HepG2 (cell line): ENCODE results near the gene VWA1. TPM values are rescaled to one million over a fixed set of nuclear protein-coding genes. Genes with fewer than 3 reads are reported as not detected.

Experiments
- ATAC-seq: fragments of 200-7000 bp; cut with Tn5 transposase; 3 replicates; pipeline ENCODE4 v1.9.1; 2020; ENCODE audit warnings: mild to moderate bottlenecking, moderate library complexity
- BruUV-seq: library from RNA; stranded (reverse); fragments of 400-500 nt; replicated peaks from 2 replicates; lab custom pipeline; 2021; lab: Mats Ljungman, UMichigan
- CTCF ChIA-PET: fragments of 300-600 bp; formaldehyde crosslinking; extraction: SDS; loops from one replicate; lab custom pipeline; 2021; ENCODE audit warnings: low total read pairs, inconsistent platforms, low intra/inter-chr PET ratio; lab: Yijun Ruan, JAX
- POLR2A ChIA-PET: fragments of 350-600 bp; sonication (Branson Sonifier 250); formaldehyde crosslinking; loops from one replicate; lab custom pipeline; 2020; ENCODE audit warnings: antibody characterized with exemption, inconsistent platforms; lab: Yijun Ruan, JAX
- DNase-seq: peaks from one replicate; pipeline ENCODE4 v3.0.0-alpha.2; 2015; ENCODE audit warnings: low spot score
- FAIRE-seq: peaks from 3 replicates; lab custom pipeline; 2011; peaks lifted over from hg19 to GRCh38; lab: Jason Lieb, UNC
- H2AFZ ChIP-seq: one replicate; pipeline ENCODE4 v1.6.1; 2011; ENCODE audit warnings: low read length, inconsistent platforms
- H3K27ac ChIP-seq: fragments of 300-600 bp; 3 replicates; pipeline ENCODE4 v1.8.0; 2011; ENCODE audit warnings: mixed run types, mild to moderate bottlenecking, mixed read lengths, low read length, inconsistent platforms; ENCODE audit not compliant: insufficient read depth; ENCODE audit errors: extremely low read length
- H3K27me3 ChIP-seq, 2 experiments: fragments of 200-600 bp in 1 of 2; 2 replicates in 1 of 2; 3 replicates in 1 of 2; pipeline versions ENCODE4 v1.6.0 to v1.8.0; 2011; ENCODE audit warnings: low read length in 2 of 2, mild to moderate bottlenecking in 2 of 2, moderate library complexity in 2 of 2, inconsistent platforms in 1 of 2; ENCODE audit not compliant: insufficient read depth in 2 of 2, control insufficient read depth in 1 of 2
- H3K36me3 ChIP-seq, 2 experiments: fragments of 200-600 bp in 1 of 2; replicated peaks in 1 of 2; 2 replicates in 1 of 2; 3 replicates in 1 of 2; pipeline versions ENCODE4 v1.5.1 to v1.8.0; 2011; ENCODE audit warnings: low read length in 2 of 2, inconsistent platforms in 1 of 2; ENCODE audit not compliant: insufficient read depth in 2 of 2, control insufficient read depth in 1 of 2
- H3K4me1 ChIP-seq: 2 replicates; pipeline ENCODE4 v1.5.1; 2012; ENCODE audit warnings: low read length, inconsistent platforms; ENCODE audit not compliant: insufficient read depth
- H3K4me2 ChIP-seq: 2 replicates; pipeline ENCODE4 v1.6.0; 2011; ENCODE audit warnings: low read depth, low read length, inconsistent platforms
- H3K4me3 ChIP-seq, 3 experiments: fragments of 200-600 bp in 1 of 3; sonication (generic), shearing (Covaris generic) in 1 of 3; replicated peaks in 1 of 3; 2 replicates each; pipeline ENCODE4 v1.5.1; 2011 to 2016; ENCODE audit warnings: low read length in 3 of 3, inconsistent platforms in 2 of 3, low read depth in 2 of 3, mild to moderate bottlenecking in 2 of 3, control low read depth in 1 of 3, mixed read lengths in 1 of 3; ENCODE audit not compliant: insufficient read depth in 1 of 3
- H3K79me2 ChIP-seq: one replicate; pipeline ENCODE4 v1.6.1; 2011; ENCODE audit warnings: low read length, inconsistent platforms; ENCODE audit not compliant: insufficient read depth
- H3K9ac ChIP-seq: 2 replicates; pipeline ENCODE4 v1.6.0; 2011; ENCODE audit warnings: mild to moderate bottlenecking, low read depth, low read length, inconsistent platforms; ENCODE audit not compliant: insufficient read depth
- H3K9me3 ChIP-seq: 2 replicates; pipeline ENCODE4 v1.5.1; 2012; ENCODE audit warnings: mild to moderate bottlenecking, low read length
- H4K20me1 ChIP-seq: 2 replicates; pipeline ENCODE4 v1.6.0; 2011; ENCODE audit warnings: inconsistent platforms, mild to moderate bottlenecking, low read length, moderate library complexity; ENCODE audit not compliant: insufficient read depth
- AGO1 ChIP-seq: fragments of 200-400 bp; formaldehyde crosslinking; IDR thresholded peaks from 2 replicates; pipeline ENCODE4 v1.6.1; 2017; ENCODE audit warnings: mild to moderate bottlenecking, low read depth, low read length, moderate library complexity; ENCODE audit not compliant: poor library complexity, severe bottlenecking
- ATF7 ChIP-seq, 2 experiments: fragments of 450-650 bp in 1 of 2; sonication (generic) in 1 of 2; formaldehyde crosslinking in 1 of 2; IDR thresholded peaks; 2 replicates each; pipeline versions ENCODE4 v1.4.0 to v1.6.1; 2016 to 2020; ENCODE audit warnings: antibody characterized with exemption in 1 of 2, mild to moderate bottlenecking in 1 of 2, missing genetic modification reagents in 1 of 2
- FOSL1 ChIP-seq: sonication (generic); formaldehyde crosslinking; IDR thresholded peaks from 2 replicates; pipeline ENCODE4 v1.9.0; 2021; ENCODE audit warnings: missing genetic modification reagents, borderline replicate concordance
- GATA4 ChIP-seq: sonication (generic); IDR thresholded peaks from 2 replicates; pipeline ENCODE4 v1.6.1; 2016; ENCODE audit warnings: antibody characterized with exemption, low read depth, borderline replicate concordance
- JUND ChIP-seq: sonication (generic); formaldehyde crosslinking; IDR thresholded peaks from 2 replicates; pipeline ENCODE4 v1.8.0; 2022; ENCODE audit warnings: mild to moderate bottlenecking, missing genetic modification reagents
- KDM2A ChIP-seq: sonication (generic); formaldehyde crosslinking; IDR thresholded peaks from 2 replicates; pipeline ENCODE4 v1.4.0; 2020; ENCODE audit warnings: low read depth, missing genetic modification reagents, borderline replicate concordance
- KDM6A ChIP-seq: IDR thresholded peaks from 2 replicates; pipeline ENCODE4 v1.6.1; 2016; ENCODE audit warnings: low read depth
- MAZ ChIP-seq, 2 experiments: sonication (generic) in 1 of 2; formaldehyde crosslinking in 1 of 2; IDR thresholded peaks; 2 replicates each; pipeline versions ENCODE4 v1.5.0 to v1.6.1; 2012 to 2020; ENCODE audit warnings: low read depth in 2 of 2, mild to moderate bottlenecking in 2 of 2, borderline replicate concordance in 1 of 2, improper control_type of control experiment in 1 of 2, low read length in 1 of 2, missing genetic modification reagents in 1 of 2, moderate library complexity in 1 of 2
- NR2F2 ChIP-seq: IDR thresholded peaks from 2 replicates; pipeline ENCODE4 v1.6.1; 2012; ENCODE audit warnings: low read depth, inconsistent platforms, borderline replicate concordance
- ONECUT2 ChIP-seq: sonication (generic); formaldehyde crosslinking; IDR thresholded peaks from 2 replicates; pipeline ENCODE4 v1.4.0; 2020; ENCODE audit warnings: missing genetic modification reagents
- POLR2G ChIP-seq: fragments of 200-400 bp; formaldehyde crosslinking; IDR thresholded peaks from 2 replicates; pipeline ENCODE4 v1.6.1; 2018; ENCODE audit warnings: mild to moderate bottlenecking, low read depth, low read length, moderate library complexity
- RXRB ChIP-seq: IDR thresholded peaks from 2 replicates; pipeline ENCODE4 v1.6.1; 2016; ENCODE audit warnings: borderline replicate concordance, missing genetic modification reagents, missing compliant biosample characterization
- SRSF1 ChIP-seq: fragments of 200-400 bp; formaldehyde crosslinking; optimal IDR thresholded peaks from 2 replicates; pipeline ENCODE3; 2017; ENCODE audit warnings: mild to moderate bottlenecking, low read depth, low read length, moderate library complexity
- TOE1 ChIP-seq: sonication (generic); formaldehyde crosslinking; IDR thresholded peaks from 2 replicates; pipeline ENCODE4 v1.4.0; 2020; ENCODE audit warnings: mild to moderate bottlenecking, missing genetic modification reagents
- ZBTB20 ChIP-seq: sonication (generic); formaldehyde crosslinking; IDR thresholded peaks from 2 replicates; pipeline ENCODE4 v1.8.1; 2023; ENCODE audit warnings: missing genetic modification reagents, low read depth, mild to moderate bottlenecking, borderline replicate concordance
- ZNF121 ChIP-seq: sonication (generic); formaldehyde crosslinking; IDR thresholded peaks from 2 replicates; pipeline ENCODE4 v1.5.0; 2020; ENCODE audit warnings: mild to moderate bottlenecking, missing genetic modification reagents
- ZNF343 ChIP-seq: sonication (generic); formaldehyde crosslinking; IDR thresholded peaks from 2 replicates; pipeline ENCODE4 v1.4.0; 2020; ENCODE audit warnings: mild to moderate bottlenecking, missing genetic modification reagents
- ZNF749 ChIP-seq: sonication (generic); formaldehyde crosslinking; IDR thresholded peaks from 2 replicates; pipeline ENCODE4 v1.8.0; 2022; ENCODE audit warnings: mild to moderate bottlenecking, missing genetic modification reagents, moderate library complexity, borderline replicate concordance
- WGBS: methylation state at CpG from one replicate; pipeline ENCODE4 v1.1.6; 2017; ENCODE audit warnings: low lambda C conversion rate; 5-methylcytosine and 5-hydroxymethylcytosine counted together
- in situ Hi-C: cut with HindIII; loops from 2 replicates; pipeline ENCODE4 v1.10.0; 2017; ENCODE audit warnings: low pct_unique_long_range_greater_than_20kb; ENCODE audit not compliant: extremely low pct_ligation_motif_present
- intact Hi-C: fragments of 100-400 bp; cut with micrococcal nuclease; formaldehyde crosslinking; loops from one replicate; pipeline ENCODE4 v1.10.0; 2022; ENCODE audit not compliant: unreplicated experiment
- polyA plus RNA-seq, 8 experiments: library from polyadenylated mRNA; depleted of rRNA in 3 of 8; stranded (reverse) in 7 of 8; unstranded in 1 of 8; fragments of >200 nt; fragmentation: Illumina TruSeq in 4 of 8; extraction: Trizol in 4 of 8; gene quantifications; 2 replicates each; pipeline versions ENCODE4 v1.2.1 to v1.2.3, GENCODE V29; 2011 to 2016; ENCODE audit warnings: low read depth in 4 of 8, missing spikeins in 1 of 8, mixed read lengths in 1 of 8; ENCODE audit not compliant: insufficient read depth in 1 of 8
- total RNA-seq, 5 experiments: library from RNA; depleted of rRNA; stranded (reverse); fragments of >200 nt; fragmentation: Illumina TruSeq; extraction: Trizol; gene quantifications; 2 replicates each; pipeline ENCODE4 v1.2.3, GENCODE V29; 2016; ENCODE audit warnings: low read depth in 1 of 5
- TF ChIP-seq, protein P1 (sequence below): sonication (generic); formaldehyde crosslinking; IDR thresholded peaks from 2 replicates; pipeline ENCODE4 v1.9.0; 2021; ENCODE audit warnings: missing genetic modification reagents, borderline replicate concordance
- TF ChIP-seq, protein P2 (sequence below): sonication (generic); formaldehyde crosslinking; IDR thresholded peaks from 2 replicates; pipeline ENCODE4 v1.5.0; 2020; ENCODE audit warnings: mild to moderate bottlenecking, missing genetic modification reagents

VWA1 gene
- total and polyA plus RNA-seq, 2 of the 13 experiments (the other 11 are each of a cell fraction or from before 2014, with no cell fraction given) = 40.9 to 57.5 TPM

DNA sequence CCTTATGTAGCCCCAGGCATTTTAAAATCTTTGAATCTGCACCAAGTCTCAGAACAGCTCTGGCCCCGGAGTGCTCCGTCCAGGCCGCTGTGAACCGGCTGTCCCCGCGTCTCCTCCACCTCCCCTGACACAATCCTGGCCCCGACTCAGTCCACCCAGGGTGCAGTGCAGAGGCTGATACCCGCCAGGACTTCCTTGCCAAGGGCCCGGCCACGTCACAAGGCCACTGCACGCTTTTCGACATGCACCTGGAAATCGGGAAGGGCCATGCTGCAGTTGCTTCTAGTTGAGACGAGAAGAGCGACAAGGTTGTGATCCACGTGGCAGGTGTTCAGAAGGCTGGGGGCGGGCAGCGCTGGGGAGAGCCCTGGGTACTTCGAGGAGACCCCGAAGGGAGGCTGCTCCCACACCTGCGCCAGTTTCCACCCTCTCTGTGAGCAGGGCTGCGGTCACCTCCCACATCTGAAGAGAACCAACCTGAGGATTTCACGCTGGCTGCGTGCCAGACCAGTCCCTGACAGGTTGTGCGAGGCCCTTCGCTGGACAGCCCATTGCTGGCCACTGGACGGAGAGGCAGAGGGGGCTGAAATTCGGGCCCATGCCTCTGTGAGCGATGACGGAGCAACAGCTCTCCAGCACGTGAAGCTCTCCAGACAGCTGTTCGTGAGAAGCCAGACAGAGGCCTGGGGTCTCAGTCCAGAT is 6.7 kb downstream of the VWA1 start:
- POLR2A ChIA-PET = interaction anchor here (1.6 to 5.4 kb wide), 6 partner anchors 11 to 43 kb away, joined by 4 to 76 read pairs (median 8); partner anchors contain the start of genes ANKRD65 and CCNL2
- no peaks in the 10 kb centered on the region for H3K9me3 ChIP-seq
- TSS peak; percentile 31 for BruUV-seq
- peaks cover 46% of the 10 kb centered on the region for H3K4me1 ChIP-seq
- H3K27ac ChIP-seq = no peak overlapping the region
- no peak for FAIRE-seq
- peak overlapping the region; percentile 75 for H3K4me2 ChIP-seq
- WGBS = 74% methylated on average over 22 of the region's 32 CpGs
- no peak for DNase-seq
- H3K9ac ChIP-seq = no peak overlapping the region; the same call in 1 of the 2 replicates
- CTCF ChIA-PET = interaction anchor here (1.0 kb wide), 1 partner anchor 24 kb away, joined by 3 read pairs; no protein-coding TSS in a partner anchor
- intact Hi-C loops (loop anchor here (5.0 kb wide), 1 partner anchor 35 kb away; the partner anchor contains the start of gene MRPL20), in situ Hi-C loops (no loop called here)
- no peaks in the 10 kb centered on the region for H4K20me1 ChIP-seq
- no peak overlapping the region for H2AFZ ChIP-seq
- H3K79me2 ChIP-seq = peaks cover 8% of the 10 kb centered on the region
- H3K4me3 ChIP-seq = no peak overlapping the region
- ATAC-seq = no peak
- H3K27me3 ChIP-seq = no peaks in the 10 kb centered on the region
- H3K36me3 ChIP-seq = peaks cover 0 to 2% of the 10 kb centered on the region in 2 experiments; a peak in 1 of 5 replicates
- no peak for TF ChIP-seq NR2F2
- no peak for TF ChIP-seq ZBTB20 (CRISPR knock-in tag)
- no peak for TF ChIP-seq ZNF121 (CRISPR knock-in tag)
- TF ChIP-seq TOE1 (CRISPR knock-in tag) = no peak
- no peak for TF ChIP-seq ATF7 (IDR thresholded peaks at IDR 0.05)
- no peak for TF ChIP-seq ATF7 (CRISPR knock-in tag; IDR thresholded peaks at IDR 0.05)
- TF ChIP-seq AGO1 = peak; percentile 95
- TF ChIP-seq JUND (CRISPR knock-in tag) = no peak
- TF ChIP-seq RXRB (CRISPR knock-in tag) = no peak
- TF ChIP-seq, protein P1, sequence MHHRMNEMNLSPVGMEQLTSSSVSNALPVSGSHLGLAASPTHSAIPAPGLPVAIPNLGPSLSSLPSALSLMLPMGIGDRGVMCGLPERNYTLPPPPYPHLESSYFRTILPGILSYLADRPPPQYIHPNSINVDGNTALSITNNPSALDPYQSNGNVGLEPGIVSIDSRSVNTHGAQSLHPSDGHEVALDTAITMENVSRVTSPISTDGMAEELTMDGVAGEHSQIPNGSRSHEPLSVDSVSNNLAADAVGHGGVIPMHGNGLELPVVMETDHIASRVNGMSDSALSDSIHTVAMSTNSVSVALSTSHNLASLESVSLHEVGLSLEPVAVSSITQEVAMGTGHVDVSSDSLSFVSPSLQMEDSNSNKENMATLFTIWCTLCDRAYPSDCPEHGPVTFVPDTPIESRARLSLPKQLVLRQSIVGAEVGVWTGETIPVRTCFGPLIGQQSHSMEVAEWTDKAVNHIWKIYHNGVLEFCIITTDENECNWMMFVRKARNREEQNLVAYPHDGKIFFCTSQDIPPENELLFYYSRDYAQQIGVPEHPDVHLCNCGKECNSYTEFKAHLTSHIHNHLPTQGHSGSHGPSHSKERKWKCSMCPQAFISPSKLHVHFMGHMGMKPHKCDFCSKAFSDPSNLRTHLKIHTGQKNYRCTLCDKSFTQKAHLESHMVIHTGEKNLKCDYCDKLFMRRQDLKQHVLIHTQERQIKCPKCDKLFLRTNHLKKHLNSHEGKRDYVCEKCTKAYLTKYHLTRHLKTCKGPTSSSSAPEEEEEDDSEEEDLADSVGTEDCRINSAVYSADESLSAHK (CRISPR knock-in tag) = no peak
- no peak for TF ChIP-seq MAZ (IDR thresholded peaks at IDR 0.05; ENCODE audit: borderline replicate concordance, low read depth, low read length)
- TF ChIP-seq MAZ (CRISPR knock-in tag; IDR thresholded peaks at IDR 0.05; ENCODE audit: low read depth) = no peak
- TF ChIP-seq GATA4 = no peak
- TF ChIP-seq ZNF749 (CRISPR knock-in tag) = no peak
- TF ChIP-seq, protein P2, sequence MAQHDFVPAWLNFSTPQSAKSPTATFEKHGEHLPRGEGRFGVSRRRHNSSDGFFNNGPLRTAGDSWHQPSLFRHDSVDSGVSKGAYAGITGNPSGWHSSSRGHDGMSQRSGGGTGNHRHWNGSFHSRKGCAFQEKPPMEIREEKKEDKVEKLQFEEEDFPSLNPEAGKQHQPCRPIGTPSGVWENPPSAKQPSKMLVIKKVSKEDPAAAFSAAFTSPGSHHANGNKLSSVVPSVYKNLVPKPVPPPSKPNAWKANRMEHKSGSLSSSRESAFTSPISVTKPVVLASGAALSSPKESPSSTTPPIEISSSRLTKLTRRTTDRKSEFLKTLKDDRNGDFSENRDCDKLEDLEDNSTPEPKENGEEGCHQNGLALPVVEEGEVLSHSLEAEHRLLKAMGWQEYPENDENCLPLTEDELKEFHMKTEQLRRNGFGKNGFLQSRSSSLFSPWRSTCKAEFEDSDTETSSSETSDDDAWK (CRISPR knock-in tag) = no peak
- no peak for TF ChIP-seq ONECUT2
- no peak for TF ChIP-seq FOSL1 (CRISPR knock-in tag)
- TF ChIP-seq KDM2A (CRISPR knock-in tag) = no peak
- TF ChIP-seq POLR2G = peak; percentile 60
- no peak for TF ChIP-seq ZNF343 (CRISPR knock-in tag)
- peak; percentile 17 for TF ChIP-seq SRSF1
- TF ChIP-seq KDM6A (CRISPR knock-in tag) = no peak
